Gastrocnemius medialis (tissue), 4 donors: ENCODE data around the gene ZSCAN5C.
"Not testable (repeated sequence)": the region's sequence is repeated elsewhere in the genome, so short reads cannot be mapped to it uniquely, and the experiment has no call there.

Experiments
- CTCF ChIP-seq, 5 experiments: fragments of 450-650 bp in 3 of 5; fragments of 200-600 bp in 2 of 5; sonication (generic) in 2 of 5; IDR thresholded peaks in 4 of 5; conservative IDR thresholded peaks in 1 of 5; 1 replicate in 4 of 5; 2 replicates in 1 of 5; pipeline ENCODE4 v1.5.1; 2016 to 2019; ENCODE audit warnings: antibody characterized with exemption in 5 of 5, mild to moderate bottlenecking in 3 of 5, moderate library complexity in 3 of 5
- POLR2A ChIP-seq, 2 donors: fragments of 450-650 bp; IDR thresholded peaks; one replicate each; pipeline ENCODE4 v1.6.1; 2017; ENCODE audit warnings: antibody characterized with exemption in 2 of 2, mild to moderate bottlenecking in 2 of 2, moderate library complexity in 2 of 2

- not testable (repeated sequence) for TF ChIP-seq CTCF (IDR thresholded peaks at IDR 0.05 in 4 of 5, conservative IDR thresholded peaks at IDR 0.05 in 1 of 5); POLR2A (IDR thresholded peaks at IDR 0.05)
Measured at GRCh38 chr19:56176310-56176709, 25.8 kb upstream of the ZSCAN5C start.
